Thyroid gland (tissue), 4 donors: ENCODE measurements around the gene TGFBR3. TPM values are rescaled to one million over a fixed set of nuclear protein-coding genes. Genes with fewer than 3 reads are reported as not detected.

Experiments
- DNase-seq, 2 donors: peaks; one replicate each; pipeline ENCODE4 v3.0.0-alpha.2; 2019
- H3K27ac ChIP-seq, 3 donors: fragments of 200-600 bp; sonication (generic); 1 replicate in 2 of 3; 2 replicates in 1 of 3; pipeline ENCODE4 v1.5.1; 2016 to 2019; ENCODE audit warnings: mild to moderate bottlenecking in 1 of 3, moderate library complexity in 1 of 3
- H3K27me3 ChIP-seq: fragments of 200-600 bp; sonication (generic); one replicate; pipeline ENCODE4 v1.5.1; 2019
- H3K36me3 ChIP-seq, 2 donors: fragments of 200-600 bp; sonication (generic); one replicate each; pipeline ENCODE4 v1.5.1; 2016 to 2019
- H3K4me1 ChIP-seq, 2 donors: fragments of 200-600 bp; sonication (generic); one replicate each; pipeline ENCODE4 v1.5.1; 2017 to 2019
- H3K4me3 ChIP-seq, 3 donors: fragments of 200-600 bp; sonication (generic); replicated peaks in 1 of 3; 1 replicate in 2 of 3; 2 replicates in 1 of 3; pipeline ENCODE4 v1.5.1; 2016; ENCODE audit warnings: mild to moderate bottlenecking in 1 of 3
- H3K9me3 ChIP-seq: fragments of 200-600 bp; sonication (generic); one replicate; pipeline ENCODE4 v1.5.1; 2017
- CTCF ChIP-seq, 6 experiments: fragments of 200-600 bp in 3 of 6; fragments of 450-650 bp in 3 of 6; sonication (generic) in 3 of 6; IDR thresholded peaks; one replicate each; pipeline ENCODE4 v1.5.1; 2016 to 2019; ENCODE audit warnings: antibody characterized with exemption in 6 of 6, mild to moderate bottlenecking in 2 of 6, inconsistent platforms in 1 of 6, moderate library complexity in 1 of 6
- POLR2A ChIP-seq, 2 donors: fragments of 450-650 bp; IDR thresholded peaks; one replicate each; pipeline ENCODE4 v1.6.1; 2017; ENCODE audit warnings: antibody characterized with exemption in 2 of 2, mild to moderate bottlenecking in 2 of 2, moderate library complexity in 1 of 2
- WGBS, 2 donors: methylation state at CpG; one replicate each; pipeline ENCODE4 v1.1.5; 2017; 5-methylcytosine and 5-hydroxymethylcytosine counted together
- intact Hi-C: fragments of 100-400 bp; cut with DNase I; formaldehyde crosslinking; loops from one replicate; pipeline ENCODE4 v1.15.1; 2023
- total RNA-seq, 4 donors: library from RNA; depleted of rRNA; stranded (reverse); fragments of >200 nt; gene quantifications; one replicate each; pipeline ENCODE4 v1.2.3, GENCODE V29; 2016

TGFBR3 gene
- total RNA-seq, 4 donors from 2014 or later = 37.2 to 223 (median 106) TPM

GRCh38 chr1:91711504-91712247, 174.3 kb downstream of the TGFBR3 start:
- Histone ChIP-seq H3K27ac (peak overlapping the region in 1 of 3 donors; percentile 55), H3K4me1 (peaks cover 14 to 21% of the 10 kb centered on the region in 2 donors), H3K27me3 (no peaks in the 10 kb centered on the region), H3K9me3 (no peaks in the 10 kb centered on the region), H3K36me3 (peaks cover 0 to 10% of the 10 kb centered on the region in 2 donors), H3K4me3 (no peak overlapping the region)
- WGBS, 2 donors = 95% methylated on average over 5 of the region's 5 CpGs
- TF ChIP-seq POLR2A (IDR thresholded peaks at IDR 0.05) = no peak
- TF ChIP-seq CTCF (IDR thresholded peaks at IDR 0.05) = no peak
- intact Hi-C loops = no loop called here
- DNase-seq = no peak

- Histone ChIP-seq H3K4me1 (peaks cover 11 to 15% of the 10 kb centered on the region in 2 donors), H3K36me3 (peaks cover 0 to 10% of the 10 kb centered on the region in 2 donors)
These were observed 175.7 kb downstream of the TGFBR3 start for GRCh38 chr1:91710261-91710660.

GRCh38 chr1:91708691-91709090, 177.3 kb downstream of the TGFBR3 start:
- no peaks in the 10 kb centered on the region for H3K9me3 ChIP-seq
- H3K4me3 ChIP-seq = no peak overlapping the region
- peaks cover 0 to 10% of the 10 kb centered on the region in 2 donors for H3K36me3 ChIP-seq
- 96 to 100% methylated on average over 4 to 5 of the region's 5 CpGs for WGBS, 2 donors
- H3K4me1 ChIP-seq = peaks cover 11 to 15% of the 10 kb centered on the region in 2 donors
- no peak for TF ChIP-seq POLR2A (IDR thresholded peaks at IDR 0.05)
- TF ChIP-seq CTCF (IDR thresholded peaks at IDR 0.05) = no peak
- no peaks in the 10 kb centered on the region for H3K27me3 ChIP-seq
- H3K27ac ChIP-seq = no peak overlapping the region
- DNase-seq = no peak
- intact Hi-C loops = no loop called here

More at GRCh38 chr1:91710261-91710660, 175.7 kb downstream of the TGFBR3 start:
- no peaks in the 10 kb centered on the region for H3K27me3 ChIP-seq
- DNase-seq = peak in 1 of 2 donors; percentile 23
- H3K9me3 ChIP-seq = no peaks in the 10 kb centered on the region
- TF ChIP-seq POLR2A (IDR thresholded peaks at IDR 0.05) = no peak
- peak overlapping the region in 2 of 3 donors; percentile 7 to 40 for H3K27ac ChIP-seq
- H3K4me3 ChIP-seq = no peak overlapping the region
- 45 to 60% methylated on average over 4 of the region's 4 CpGs for WGBS, 2 donors
- intact Hi-C loops = no loop called here

- DNase-seq = no peak
- intact Hi-C loops = no loop called here
- Histone ChIP-seq H3K9me3 (no peaks in the 10 kb centered on the region), H3K27me3 (no peaks in the 10 kb centered on the region), H3K4me3 (no peak overlapping the region), H3K27ac (no peak overlapping the region), H3K4me1 (peaks cover 11 to 15% of the 10 kb centered on the region in 2 donors), H3K36me3 (peaks cover 0 to 10% of the 10 kb centered on the region in 2 donors)
- TF ChIP-seq POLR2A (IDR thresholded peaks at IDR 0.05) = no peak
- no peak for TF ChIP-seq CTCF (IDR thresholded peaks at IDR 0.05)
- WGBS, 2 donors = 100% methylated on average over 1 of the region's 1 CpG
These were observed 178.1 kb downstream of the TGFBR3 start for GRCh38 chr1:91707890-91708218.

GRCh38 chr1:91707114-91707889, 178.6 kb downstream of the TGFBR3 start:
- no peak for DNase-seq
- H3K9me3 ChIP-seq = no peaks in the 10 kb centered on the region
- TF ChIP-seq CTCF (IDR thresholded peaks at IDR 0.05) (no peak), POLR2A (IDR thresholded peaks at IDR 0.05) (no peak)
- H3K4me3 ChIP-seq = no peak overlapping the region
- H3K36me3 ChIP-seq = peaks cover 0 to 10% of the 10 kb centered on the region in 2 donors
- H3K27me3 ChIP-seq = no peaks in the 10 kb centered on the region
- no peak overlapping the region for H3K27ac ChIP-seq
- intact Hi-C loops = no loop called here
- 94 to 98% methylated on average over 3 of the region's 3 CpGs for WGBS, 2 donors
- H3K4me1 ChIP-seq = peaks cover 11 to 15% of the 10 kb centered on the region in 2 donors
